Stimulated activated naive CD8-positive, alpha-beta T cell treated with anti-CD3 and anti-CD28 coated beads, Interleukin-15, amount 100 ng/mL, for 72 hours (primary cell): ENCODE results near the gene MYRFL.
A peak's percentile ranks its signal among the peaks of the same experiment; 100 is the strongest.
"Not testable (repeated sequence)": the region's sequence is repeated elsewhere in the genome, so short reads cannot be mapped to it uniquely, and the experiment has no call there.

ENCODE experiments used
- ATAC-seq: fragments of 150-1000 bp; cut with Tn5 transposase; 2 replicates; pipeline ENCODE4 v1.10.0; 2021; ENCODE audit warnings: mild to moderate bottlenecking, moderate library complexity
- DNase-seq, 2 donors: peaks; one replicate each; pipeline ENCODE4 v3.0.0; 2021 to 2022
- H3K27ac Mint-ChIP-seq, 2 donors: one replicate each; pipeline ENCODE4 v1.8.0; 2022; ENCODE audit warnings: mild to moderate bottlenecking in 2 of 2, mixed read lengths in 2 of 2, moderate library complexity in 2 of 2
- H3K27me3 Mint-ChIP-seq: one replicate; pipeline ENCODE4 v1.8.0; 2022; ENCODE audit warnings: mixed read lengths
- H3K4me1 Mint-ChIP-seq: one replicate; pipeline ENCODE4 v1.8.0; 2022; ENCODE audit warnings: mild to moderate bottlenecking, mixed read lengths
- H3K4me3 Mint-ChIP-seq, 2 donors: one replicate each; pipeline ENCODE4 v1.8.0; 2022; ENCODE audit warnings: mild to moderate bottlenecking in 2 of 2, mixed read lengths in 2 of 2, moderate library complexity in 1 of 2
- H3K9me3 Mint-ChIP-seq, 2 donors: one replicate each; pipeline ENCODE4 v1.8.0; 2022; ENCODE audit warnings: mixed read lengths in 2 of 2

Gene MYRFL

GRCh38 chr12:69834576-69834975 is 9.5 kb downstream of the MYRFL start:
- Mint-ChIP-seq H3K4me1 (no peaks in the 10 kb centered on the region), H3K9me3 (no peaks in the 10 kb centered on the region), H3K27me3 (peaks cover 25% of the 10 kb centered on the region), H3K4me3 (no peak overlapping the region), H3K27ac (no peak overlapping the region)
- DNase-seq (no peak), ATAC-seq (no peak)

GRCh38 chr12:69835081-69835480 is 10.1 kb downstream of the MYRFL start:
- Mint-ChIP-seq H3K4me3 (no peak overlapping the region), H3K27ac (no peak overlapping the region), H3K4me1 (no peaks in the 10 kb centered on the region), H3K9me3 (no peaks in the 10 kb centered on the region), H3K27me3 (peaks cover 22% of the 10 kb centered on the region)
- no peak for ATAC-seq
- DNase-seq = no peak

GRCh38 chr12:69836015-69836414 is 11.0 kb downstream of the MYRFL start:
- no peak overlapping the region for H3K27ac Mint-ChIP-seq
- no peak overlapping the region for H3K4me3 Mint-ChIP-seq
- H3K9me3 Mint-ChIP-seq = no peaks in the 10 kb centered on the region
- DNase-seq (no peak), ATAC-seq (no peak)
- H3K27me3 Mint-ChIP-seq = peaks cover 22% of the 10 kb centered on the region
- H3K4me1 Mint-ChIP-seq = no peaks in the 10 kb centered on the region

GRCh38 chr12:69837191-69837590 is 12.2 kb downstream of the MYRFL start:
- no peak for DNase-seq
- Mint-ChIP-seq H3K27me3 (peaks cover 22% of the 10 kb centered on the region), H3K4me1 (no peaks in the 10 kb centered on the region), H3K4me3 (no peak overlapping the region), H3K9me3 (no peaks in the 10 kb centered on the region), H3K27ac (peak overlapping the region in 1 of 2 donors; percentile 11)
- ATAC-seq = no peak

- peak overlapping the region in 1 of 2 donors; percentile 23 for H3K27ac Mint-ChIP-seq
- H3K9me3 Mint-ChIP-seq = no peaks in the 10 kb centered on the region
- peaks cover 20% of the 10 kb centered on the region for H3K27me3 Mint-ChIP-seq
- H3K4me3 Mint-ChIP-seq = no peak overlapping the region
- H3K4me1 Mint-ChIP-seq = no peaks in the 10 kb centered on the region
- ATAC-seq (no peak), DNase-seq (no peak)
These were observed 12.8 kb downstream of the MYRFL start for GRCh38 chr12:69837657-69838415.

GRCh38 chr12:69840727-69841126 is 15.7 kb downstream of the MYRFL start:
- no peak for ATAC-seq
- H3K27ac Mint-ChIP-seq = no peak overlapping the region

GRCh38 chr12:69843608-69844007 is 18.6 kb downstream of the MYRFL start:
- no peaks in the 10 kb centered on the region for H3K9me3 Mint-ChIP-seq
- no peak overlapping the region for H3K4me3 Mint-ChIP-seq
- H3K27me3 Mint-ChIP-seq = peaks cover 27% of the 10 kb centered on the region
- DNase-seq = no peak
- no peak for ATAC-seq
- no peak overlapping the region for H3K27ac Mint-ChIP-seq
- no peaks in the 10 kb centered on the region for H3K4me1 Mint-ChIP-seq

More at GRCh38 chr12:69840727-69841126, 15.7 kb downstream of the MYRFL start:
- H3K27me3 Mint-ChIP-seq = peaks cover 27% of the 10 kb centered on the region
- no peak overlapping the region for H3K4me3 Mint-ChIP-seq
- no peaks in the 10 kb centered on the region for H3K4me1 Mint-ChIP-seq
- no peaks in the 10 kb centered on the region for H3K9me3 Mint-ChIP-seq
- no peak for DNase-seq

- no peak overlapping the region for H3K27ac Mint-ChIP-seq
- H3K4me3 Mint-ChIP-seq = no peak overlapping the region
- peaks cover 27% of the 10 kb centered on the region for H3K27me3 Mint-ChIP-seq
- DNase-seq = no peak
- H3K4me1 Mint-ChIP-seq = no peaks in the 10 kb centered on the region
- no peaks in the 10 kb centered on the region for H3K9me3 Mint-ChIP-seq
- no peak for ATAC-seq
These were observed 19.4 kb downstream of the MYRFL start for GRCh38 chr12:69844416-69844815.

GRCh38 chr12:69844836-69845235 is 19.8 kb downstream of the MYRFL start:
- H3K4me1 Mint-ChIP-seq = no peaks in the 10 kb centered on the region
- peaks cover 27% of the 10 kb centered on the region for H3K27me3 Mint-ChIP-seq
- DNase-seq (no peak), ATAC-seq (no peak)
- H3K9me3 Mint-ChIP-seq = no peaks in the 10 kb centered on the region
- no peak overlapping the region for H3K27ac Mint-ChIP-seq
- no peak overlapping the region for H3K4me3 Mint-ChIP-seq

GRCh38 chr12:69846976-69847375 is 21.9 kb downstream of the MYRFL start:
- Mint-ChIP-seq H3K4me1 (no peaks in the 10 kb centered on the region), H3K27me3 (peaks cover 19% of the 10 kb centered on the region), H3K4me3 (no peak overlapping the region), H3K27ac (no peak overlapping the region), H3K9me3 (no peaks in the 10 kb centered on the region)
- no peak for ATAC-seq
- no peak for DNase-seq

- ATAC-seq = no peak
- Mint-ChIP-seq H3K27me3 (no peaks in the 10 kb centered on the region), H3K4me3 (no peak overlapping the region), H3K9me3 (no peaks in the 10 kb centered on the region), H3K4me1 (no peaks in the 10 kb centered on the region), H3K27ac (no peak overlapping the region)
- DNase-seq = no peak
These were observed 26.9 kb downstream of the MYRFL start for GRCh38 chr12:69851976-69852375.

- H3K27me3 Mint-ChIP-seq, H3K9me3 Mint-ChIP-seq, H3K4me1 Mint-ChIP-seq, DNase-seq, H3K27ac Mint-ChIP-seq, H3K4me3 Mint-ChIP-seq, ATAC-seq: not testable (repeated sequence)
These were observed 28.3 kb downstream of the MYRFL start for GRCh38 chr12:69853176-69853961.

- Mint-ChIP-seq H3K27me3 (peaks cover 19% of the 10 kb centered on the region), H3K27ac (no peak overlapping the region), H3K4me3 (no peak overlapping the region), H3K9me3 (no peaks in the 10 kb centered on the region), H3K4me1 (no peaks in the 10 kb centered on the region)
- ATAC-seq (no peak), DNase-seq (no peak)
These were observed 41.7 kb downstream of the MYRFL start for GRCh38 chr12:69866698-69867097.

GRCh38 chr12:69868695-69869094 is 43.7 kb downstream of the MYRFL start:
- DNase-seq (no peak), ATAC-seq (peak; percentile 31)
- Mint-ChIP-seq H3K4me1 (no peaks in the 10 kb centered on the region), H3K4me3 (no peak overlapping the region), H3K27me3 (peaks cover 19% of the 10 kb centered on the region), H3K9me3 (no peaks in the 10 kb centered on the region), H3K27ac (no peak overlapping the region)

- ATAC-seq (no peak), DNase-seq (no peak)
- Mint-ChIP-seq H3K27me3 (peaks cover 29% of the 10 kb centered on the region), H3K4me3 (no peak overlapping the region), H3K9me3 (no peaks in the 10 kb centered on the region), H3K4me1 (no peaks in the 10 kb centered on the region), H3K27ac (no peak overlapping the region)
These were observed 47.8 kb downstream of the MYRFL start for GRCh38 chr12:69872804-69873203.

GRCh38 chr12:69873429-69873828 is 48.4 kb downstream of the MYRFL start:
- DNase-seq (no peak), ATAC-seq (no peak)
- no peak overlapping the region for H3K4me3 Mint-ChIP-seq

More at GRCh38 chr12:69873429-69873828, 48.4 kb downstream of the MYRFL start:
- Mint-ChIP-seq H3K27me3 (peaks cover 29% of the 10 kb centered on the region), H3K9me3 (no peaks in the 10 kb centered on the region), H3K4me1 (no peaks in the 10 kb centered on the region), H3K27ac (no peak overlapping the region)
